A673 (cell line): ENCODE results near the gene LAPTM4A. TPM values are rescaled to one million over a fixed set of nuclear protein-coding genes. Genes with fewer than 3 reads are reported as not detected.

Experiments used
- Bru-seq: library from RNA; stranded (reverse); fragments of 400-500 nt; gene quantifications from one replicate; lab custom pipeline; 2021; lab: Mats Ljungman, UMichigan
- BruChase-seq, 2 experiments: library from RNA; stranded (reverse); fragments of 400-500 nt; gene quantifications; one replicate each; lab custom pipeline; 2021; lab: Mats Ljungman, UMichigan
- BruUV-seq: library from RNA; stranded (reverse); fragments of 400-500 nt; replicated peaks from 2 replicates; lab custom pipeline; 2021; lab: Mats Ljungman, UMichigan
- CTCF ChIA-PET: fragments of 300-600 bp; sonication (Branson Sonifier 250); formaldehyde crosslinking; loops from one replicate; lab custom pipeline; 2022; ENCODE audit warnings: antibody characterized with exemption; lab: Charles Lee
- POLR2A ChIA-PET: fragments of 300-600 bp; sonication (Branson Sonifier 250); formaldehyde crosslinking; loops from one replicate; lab custom pipeline; 2022; ENCODE audit warnings: antibody characterized with exemption; ENCODE audit not compliant: low non-redundant PET; lab: Charles Lee
- DNase-seq: peaks from one replicate; pipeline ENCODE4 v3.0.0-alpha.2; 2015; ENCODE audit warnings: low spot score
- H3K27ac ChIP-seq: fragments of 200-600 bp; sonication (generic); 2 replicates; pipeline ENCODE4 v1.5.1; 2016; ENCODE audit warnings: mixed run types, low read depth, mild to moderate bottlenecking, mixed read lengths, antibody characterized with exemption, low read length; ENCODE audit not compliant: poor library complexity, severe bottlenecking
- H3K27me3 ChIP-seq: fragments of 200-600 bp; sonication (generic); replicated peaks from 2 replicates; pipeline ENCODE4 v1.6.1; 2017; ENCODE audit warnings: mixed run types, low read depth, mild to moderate bottlenecking, mixed read lengths, antibody characterized with exemption, low read length; ENCODE audit not compliant: insufficient read depth, poor library complexity
- H3K36me3 ChIP-seq: fragments of 200-600 bp; sonication (generic); 2 replicates; pipeline ENCODE4 v1.6.1; 2016; ENCODE audit warnings: mixed run types, mild to moderate bottlenecking, mixed read lengths, antibody characterized with exemption, low read length; ENCODE audit not compliant: insufficient read depth, poor library complexity, severe bottlenecking
- H3K4me1 ChIP-seq: fragments of 200-600 bp; sonication (generic); 2 replicates; pipeline ENCODE4 v1.6.1; 2017; ENCODE audit warnings: mixed run types, mild to moderate bottlenecking, mixed read lengths, antibody characterized with exemption, low read length; ENCODE audit not compliant: insufficient read depth, poor library complexity, severe bottlenecking
- H3K4me3 ChIP-seq: fragments of 200-600 bp; sonication (generic); 2 replicates; pipeline ENCODE4 v1.5.1; 2016; ENCODE audit warnings: low read depth, mixed run types, mild to moderate bottlenecking, mixed read lengths, low read length; ENCODE audit not compliant: poor library complexity, severe bottlenecking
- H3K9me3 ChIP-seq: fragments of 200-600 bp; sonication (generic); 2 replicates; pipeline ENCODE4 v1.6.1; 2016; ENCODE audit warnings: mixed run types, low read depth, mild to moderate bottlenecking, mixed read lengths, antibody characterized with exemption, low read length; ENCODE audit not compliant: poor library complexity, severe bottlenecking
- CTCF ChIP-seq: fragments of 300-800, 200-600 bp; sonication (generic); conservative IDR thresholded peaks from 2 replicates; pipeline ENCODE4 v1.5.1; 2017; ENCODE audit warnings: low read depth, mild to moderate bottlenecking, antibody characterized with exemption, low read length, moderate library complexity, mixed read lengths
- EZH2 ChIP-seq: fragments of 200-600 bp; sonication (generic); IDR thresholded peaks from 2 replicates; pipeline ENCODE4 v1.6.1; 2017; ENCODE audit warnings: borderline replicate concordance, low read depth, mild to moderate bottlenecking, mixed read lengths, antibody characterized with exemption, low read length; ENCODE audit not compliant: poor library complexity, severe bottlenecking
- intact Hi-C: fragments of 100-400 bp; cut with micrococcal nuclease; formaldehyde crosslinking; loops from one replicate; pipeline ENCODE4 v1.10.0; 2022; ENCODE audit not compliant: unreplicated experiment
- long read RNA-seq: library from polyadenylated mRNA; stranded (forward); transcript quantifications from one replicate; pipeline ENCODE4 v2.0.0, GENCODE V29; 2022
- total RNA-seq: library from RNA; stranded (reverse); gene quantifications from 2 replicates; pipeline ENCODE4 v1.2.3, GENCODE V29; 2021

The LAPTM4A gene
- total RNA-seq (149 and 158 TPM in 2 replicates), Bru-seq, nascent RNA (percentile 89 among the genes with signal in this experiment), BruChase-seq, experiment 1, labeled RNA remaining after a 2-hour chase (percentile 89 among the genes with signal in this experiment), BruChase-seq, experiment 2, labeled RNA remaining after a 6-hour chase (percentile 95 among the genes with signal in this experiment)
- long read RNA-seq, transcript LAPTM4A-201 (7 exons, 1,765 nt) = major isoform, 141 of 154 reads
- long read RNA-seq, partial matches to known transcripts = 1 of 154 reads
- long read RNA-seq, other reads (novel, unspliced or antisense) = 12 of 154 reads

- H3K9me3 ChIP-seq = no peaks in the 10 kb centered on the region
- H3K27ac ChIP-seq = peak within 1 kb of the TSS; percentile 99
- H3K4me1 ChIP-seq = peaks cover 24% of the 10 kb centered on the region
- intact Hi-C loops = loop anchor here (5.0 kb wide), 1 partner anchor 149 kb away; the partner anchor contains the start of gene TTC32
- ChIA-PET CTCF (interaction anchor here (0.6 to 1.4 kb wide), 3 partner anchors 27 to 96 kb away, joined by 3 to 9 read pairs (median 3); no protein-coding TSS in a partner anchor), POLR2A (interaction anchor here (0.6 kb wide), 1 partner anchor 246 kb away, joined by 12 read pairs; no protein-coding TSS in a partner anchor)
- TF ChIP-seq CTCF (no peak), EZH2 (no peak)
- H3K27me3 ChIP-seq = no peaks in the 10 kb centered on the region
- no peaks in the 10 kb centered on the region for H3K36me3 ChIP-seq
- DNase-seq = peak; percentile 100
- no TSS peak for BruUV-seq
- H3K4me3 ChIP-seq = peak within 1 kb of the TSS; percentile 88
These were observed at the start of gene LAPTM4A for GRCh38 chr2:20051532-20052228. LAPTM4A (minus strand) TSS chr2:20051628; CDS start chr2:20051520, 108 bp downstream.

GRCh38 chr2:20100711-20101110 is 49.3 kb upstream of the LAPTM4A start:
- ChIA-PET CTCF (no interaction called here), POLR2A (no interaction called here)
- TF ChIP-seq CTCF = no peak
- TF ChIP-seq EZH2 = no peak
- Histone ChIP-seq H3K27me3 (no peaks in the 10 kb centered on the region), H3K9me3 (no peaks in the 10 kb centered on the region), H3K27ac (no peak overlapping the region), H3K4me3 (no peak overlapping the region), H3K4me1 (no peaks in the 10 kb centered on the region), H3K36me3 (no peaks in the 10 kb centered on the region)
- BruUV-seq = no TSS peak
- no peak for DNase-seq
- intact Hi-C loops = no loop called here

- no peaks in the 10 kb centered on the region for H3K36me3 ChIP-seq
- CTCF ChIA-PET = interaction anchor here (0.7 kb wide), 1 partner anchor 144 kb away, joined by 5 read pairs; no protein-coding TSS in a partner anchor
- intact Hi-C loops = loop anchor here (10.0 kb wide), 1 partner anchor 235 kb away; no protein-coding TSS in a partner anchor
- H3K9me3 ChIP-seq = no peaks in the 10 kb centered on the region
- no peak for TF ChIP-seq CTCF
- TF ChIP-seq EZH2 = no peak
- H3K27ac ChIP-seq = no peak overlapping the region
- no TSS peak for BruUV-seq
- POLR2A ChIA-PET = no interaction called here
- DNase-seq = no peak
- H3K4me3 ChIP-seq = no peak overlapping the region
- H3K27me3 ChIP-seq = no peaks in the 10 kb centered on the region
- no peaks in the 10 kb centered on the region for H3K4me1 ChIP-seq
These were observed 48.4 kb upstream of the LAPTM4A start for GRCh38 chr2:20099780-20100179.
